ENCODE results near the gene DHTKD1.

GRCh38 chr10:12056748-12057147, 12.0 kb upstream of the DHTKD1 start:
- no peak for TF ChIP-seq CREB1 (IDR thresholded peaks at IDR 0.05; ENCODE audit: low read depth)
- no peak for TF ChIP-seq MAX (IDR thresholded peaks at IDR 0.05)
- TF ChIP-seq EP300 (IDR thresholded peaks at IDR 0.05; ENCODE audit: borderline replicate concordance), result no peak
- TF ChIP-seq REST (IDR thresholded peaks at IDR 0.05; ENCODE audit: low read depth), result no peak
- TF ChIP-seq TCF12 (IDR thresholded peaks at IDR 0.05; ENCODE audit: low read depth), result no peak
- TF ChIP-seq TEAD4 (IDR thresholded peaks at IDR 0.05), result no peak
- TF ChIP-seq EGR1 (IDR thresholded peaks at IDR 0.05), result no peak
- no peak for TF ChIP-seq RAD21 (IDR thresholded peaks at IDR 0.05; ENCODE audit: low read depth)
- TF ChIP-seq YY1 (IDR thresholded peaks at IDR 0.05; ENCODE audit: low read depth), result no peak
